ENCODE results near the gene ABL1. TPM values are rescaled to one million over a fixed set of nuclear protein-coding genes. Genes with fewer than 3 reads are reported as not detected.
A peak's percentile ranks its signal among the peaks of the same experiment; 100 is the strongest.

The ABL1 gene
- total RNA-seq, 1 donor from 2014 or later, result 113 TPM

DNA sequence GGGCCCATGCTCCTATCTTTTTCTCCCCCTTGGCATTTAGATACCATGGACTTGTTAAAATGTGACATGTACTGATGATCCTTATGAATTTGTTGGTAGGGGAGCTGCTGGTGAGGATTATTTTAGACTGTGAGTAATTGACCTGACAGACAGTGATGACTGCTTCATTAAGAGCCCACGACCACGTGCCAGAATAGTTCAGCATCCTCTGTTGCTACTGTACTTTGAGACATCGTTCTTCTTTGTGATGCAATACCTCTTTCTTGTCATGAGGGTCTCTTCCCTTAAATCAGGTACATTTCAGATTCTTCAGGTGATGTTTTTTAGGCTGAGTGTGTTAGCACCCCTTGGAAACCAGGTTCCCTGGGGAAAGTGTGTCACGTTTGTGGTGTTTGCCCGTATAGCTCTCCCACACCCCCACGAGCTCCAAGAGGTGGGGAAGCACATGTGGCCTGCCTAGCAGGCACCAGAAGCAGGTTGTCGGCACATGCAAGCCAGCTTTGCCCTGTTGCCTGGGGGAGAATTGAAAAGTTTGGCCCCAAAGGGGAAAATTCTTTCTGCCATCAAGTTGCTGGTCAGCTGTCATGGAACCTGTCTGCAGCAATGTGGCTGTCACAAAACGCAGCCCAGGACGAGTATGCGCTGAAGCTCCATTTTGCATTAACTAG lies 36.5 kb downstream of the ABL1 start:
- no peak for TF ChIP-seq CTCF (IDR thresholded peaks at IDR 0.05; ENCODE audit: unreplicated experiment)
- peaks cover 25% of the 10 kb centered on the region for H3K36me3 Mint-ChIP-seq (ENCODE audit: insufficient read depth)
- peaks cover 3% of the 10 kb centered on the region for H3K4me1 Mint-ChIP-seq (ENCODE audit: low read depth)
- H3K4me3 Mint-ChIP-seq (ENCODE audit: low read depth), result no peak overlapping the region
- no peak overlapping the region for H3K27ac Mint-ChIP-seq
- no peaks in the 10 kb centered on the region for H3K9me3 Mint-ChIP-seq (ENCODE audit: low read depth)
- no peaks in the 10 kb centered on the region for H3K27me3 Mint-ChIP-seq
- DNase-seq (ENCODE audit: low spot score, unreplicated experiment), result no peak

GRCh38 chr9:130872093-130872492 lies 37.0 kb downstream of the ABL1 start:
- Mint-ChIP-seq H3K4me3 (ENCODE audit: low read depth) (no peak overlapping the region), H3K27ac (no peak overlapping the region), H3K9me3 (ENCODE audit: low read depth) (no peaks in the 10 kb centered on the region), H3K36me3 (ENCODE audit: insufficient read depth) (peaks cover 24% of the 10 kb centered on the region), H3K4me1 (ENCODE audit: low read depth) (peaks cover 3% of the 10 kb centered on the region), H3K27me3 (no peaks in the 10 kb centered on the region)
- no peak for TF ChIP-seq CTCF (IDR thresholded peaks at IDR 0.05; ENCODE audit: unreplicated experiment)
- DNase-seq (ENCODE audit: low spot score, unreplicated experiment), result no peak

DNA sequence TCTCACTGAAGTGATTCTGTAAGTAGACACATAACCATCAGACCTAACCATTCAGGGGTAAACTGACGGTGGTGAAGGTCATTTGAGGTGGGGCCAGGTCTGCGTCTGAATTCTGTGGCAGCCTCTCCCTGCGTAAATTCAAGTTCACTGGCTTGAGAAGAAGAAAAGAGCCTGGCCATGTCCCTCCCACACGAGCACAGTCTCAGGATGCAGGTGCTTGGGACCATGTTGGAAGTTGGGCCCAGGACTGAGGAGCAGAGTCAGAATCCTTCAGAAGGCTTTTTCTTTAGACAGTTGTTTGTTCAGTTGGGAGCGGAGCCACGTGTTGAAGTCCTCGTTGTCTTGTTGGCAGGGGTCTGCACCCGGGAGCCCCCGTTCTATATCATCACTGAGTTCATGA lies 37.5 kb downstream of the ABL1 start:
- Mint-ChIP-seq H3K36me3 (ENCODE audit: insufficient read depth) (peaks cover 25% of the 10 kb centered on the region), H3K4me3 (ENCODE audit: low read depth) (no peak overlapping the region), H3K9me3 (ENCODE audit: low read depth) (no peaks in the 10 kb centered on the region), H3K4me1 (ENCODE audit: low read depth) (peaks cover 3% of the 10 kb centered on the region), H3K27ac (no peak overlapping the region), H3K27me3 (no peaks in the 10 kb centered on the region)
- TF ChIP-seq CTCF (IDR thresholded peaks at IDR 0.05; ENCODE audit: unreplicated experiment), result no peak
- no peak for DNase-seq (ENCODE audit: low spot score, unreplicated experiment)

- H3K36me3 Mint-ChIP-seq (ENCODE audit: insufficient read depth), result peaks cover 25% of the 10 kb centered on the region
- no peak for TF ChIP-seq CTCF (IDR thresholded peaks at IDR 0.05; ENCODE audit: unreplicated experiment)
These were observed 38.0 kb downstream of the ABL1 start for GRCh38 chr9:130872912-130873503.

DNA sequence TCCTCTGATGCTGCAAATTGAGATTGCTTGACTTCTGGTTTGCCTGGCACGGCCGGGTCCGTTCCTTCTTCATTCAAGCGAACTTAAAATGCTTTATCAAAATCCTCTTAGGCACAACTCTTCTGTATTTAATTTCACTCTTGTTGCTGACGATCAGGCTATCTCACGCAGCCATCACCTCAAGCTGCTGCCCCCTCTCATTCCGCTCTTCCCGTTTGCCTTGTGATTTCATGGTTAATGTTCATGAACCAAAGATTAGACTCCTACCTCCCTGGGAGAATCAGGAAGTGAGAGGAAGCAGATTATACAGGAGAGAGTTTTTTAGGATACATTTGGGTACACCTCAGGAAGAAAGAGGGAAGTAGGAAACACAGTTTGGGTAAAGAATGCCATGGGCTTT lies 38.9 kb downstream of the ABL1 start:
- peak overlapping the region; percentile 46 for H3K27ac Mint-ChIP-seq

More at GRCh38 chr9:130872912-130873503, 38.0 kb downstream of the ABL1 start:
- no peaks in the 10 kb centered on the region for H3K9me3 Mint-ChIP-seq (ENCODE audit: low read depth)
- peaks cover 3% of the 10 kb centered on the region for H3K4me1 Mint-ChIP-seq (ENCODE audit: low read depth)
- no peak overlapping the region for H3K4me3 Mint-ChIP-seq (ENCODE audit: low read depth)
- no peaks in the 10 kb centered on the region for H3K27me3 Mint-ChIP-seq
- DNase-seq (ENCODE audit: low spot score, unreplicated experiment), result no peak
- no peak overlapping the region for H3K27ac Mint-ChIP-seq

More for the DNA sequence above, 38.9 kb downstream of the ABL1 start:
- H3K4me3 Mint-ChIP-seq (ENCODE audit: low read depth), result no peak overlapping the region
- peaks cover 3% of the 10 kb centered on the region for H3K4me1 Mint-ChIP-seq (ENCODE audit: low read depth)
- DNase-seq (ENCODE audit: low spot score, unreplicated experiment), result no peak
- no peak for TF ChIP-seq CTCF (IDR thresholded peaks at IDR 0.05; ENCODE audit: unreplicated experiment)
- no peaks in the 10 kb centered on the region for H3K9me3 Mint-ChIP-seq (ENCODE audit: low read depth)
- peaks cover 27% of the 10 kb centered on the region for H3K36me3 Mint-ChIP-seq (ENCODE audit: insufficient read depth)
- H3K27me3 Mint-ChIP-seq, result no peaks in the 10 kb centered on the region
